ENCODE results near the gene TRIP12.
"Not testable (repeated sequence)": the region's sequence is repeated elsewhere in the genome, so short reads cannot be mapped to it uniquely, and the experiment has no call there.

TRIP12 gene

DNA sequence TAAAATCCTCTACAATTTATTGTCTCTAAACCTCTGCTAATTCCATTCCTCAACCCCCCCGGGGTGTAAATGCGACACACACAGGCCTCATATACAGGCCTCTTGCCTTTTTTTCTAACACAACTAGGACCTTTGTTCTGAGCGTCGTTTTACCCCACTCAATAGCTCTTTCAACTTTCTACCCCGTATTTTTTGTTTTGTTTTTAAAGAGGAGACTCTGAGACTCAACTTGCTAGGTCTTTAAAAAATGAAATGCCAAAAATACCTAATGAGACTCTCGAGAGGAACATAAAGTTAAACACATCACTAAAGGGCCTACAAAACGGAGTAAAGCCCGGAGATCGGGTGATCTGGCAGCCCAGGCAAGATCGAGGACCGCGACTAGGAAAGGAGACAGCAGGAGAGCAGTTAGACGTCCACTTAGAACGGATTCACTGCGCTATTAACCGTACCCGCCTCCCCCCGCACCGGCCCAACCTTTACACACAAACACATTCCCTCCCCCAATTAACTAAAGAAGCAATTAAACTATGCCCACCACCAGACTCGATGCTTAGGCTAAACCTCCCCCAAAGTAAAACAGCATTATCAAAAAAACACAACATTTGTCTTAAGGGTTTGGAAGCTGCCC, 1.7 kb downstream of the TRIP12 start:
- DNase-seq, result no peak

DNA sequence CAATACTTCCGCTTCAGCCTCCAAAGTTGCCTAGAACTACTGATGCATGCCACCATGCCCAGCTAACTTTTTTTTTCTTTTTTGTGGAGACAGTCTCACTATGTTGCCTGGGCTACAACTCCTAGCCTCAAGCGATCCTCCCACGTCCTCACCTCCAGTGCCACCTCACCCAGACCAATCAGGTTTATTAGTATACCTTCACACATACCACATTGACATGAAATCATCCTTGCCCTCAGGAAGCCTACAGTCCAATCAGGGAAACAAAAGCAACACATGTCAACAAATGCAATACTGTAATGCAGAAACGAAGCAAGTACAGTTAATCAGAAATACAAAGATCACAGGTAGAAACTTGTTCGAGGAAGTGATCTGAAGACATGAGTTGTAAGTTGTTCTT, 4.0 kb downstream of the TRIP12 start:
- no peak for DNase-seq

DNA sequence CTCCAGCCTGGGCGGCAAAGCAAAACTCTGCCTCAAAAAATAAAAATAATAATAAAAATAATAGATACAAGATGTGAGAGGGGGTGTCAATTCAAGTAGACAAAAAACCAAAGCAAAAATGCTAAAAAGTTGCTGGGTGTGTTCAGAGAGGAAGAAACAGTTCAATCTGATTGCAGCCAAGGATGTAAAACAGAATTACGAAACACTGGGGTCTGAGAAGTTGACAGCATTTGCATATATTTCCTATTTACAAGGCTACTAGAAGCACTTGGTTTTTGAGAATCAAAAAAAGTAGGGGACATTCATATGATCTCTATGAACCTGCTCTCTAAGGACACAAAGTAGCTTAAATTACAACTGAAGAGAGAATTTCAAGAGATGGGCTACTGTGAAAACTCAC, 7.6 kb downstream of the TRIP12 start:
- DNase-seq, result no peak

DNA sequence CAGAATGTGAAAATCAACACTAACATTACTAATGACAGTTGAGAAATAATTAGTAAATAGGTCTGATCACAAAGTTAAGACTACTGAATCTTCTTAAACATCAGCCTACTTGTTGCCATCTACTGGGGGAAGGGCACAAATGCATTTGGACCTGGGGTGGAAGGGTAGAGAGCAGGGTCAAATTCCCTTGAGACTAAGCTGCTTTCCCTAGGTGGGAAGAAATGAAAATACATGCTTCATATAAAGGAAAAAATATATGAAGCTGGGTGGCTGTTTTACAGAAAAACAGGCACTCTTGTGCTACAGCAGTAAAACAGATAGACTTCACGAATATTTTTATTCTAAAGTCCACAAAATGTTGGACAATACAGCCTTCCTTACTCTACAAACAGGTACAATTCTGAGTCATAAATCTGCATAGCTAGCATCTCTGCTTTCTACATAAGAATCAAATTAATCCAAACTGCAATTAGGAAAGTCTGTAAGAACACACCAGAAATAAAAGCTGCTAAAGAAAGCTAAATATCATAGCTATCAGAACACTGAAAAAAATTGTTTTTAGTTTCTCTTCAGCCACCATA, 10.9 kb downstream of the TRIP12 start:
- DNase-seq, result peak; percentile 1

DNA sequence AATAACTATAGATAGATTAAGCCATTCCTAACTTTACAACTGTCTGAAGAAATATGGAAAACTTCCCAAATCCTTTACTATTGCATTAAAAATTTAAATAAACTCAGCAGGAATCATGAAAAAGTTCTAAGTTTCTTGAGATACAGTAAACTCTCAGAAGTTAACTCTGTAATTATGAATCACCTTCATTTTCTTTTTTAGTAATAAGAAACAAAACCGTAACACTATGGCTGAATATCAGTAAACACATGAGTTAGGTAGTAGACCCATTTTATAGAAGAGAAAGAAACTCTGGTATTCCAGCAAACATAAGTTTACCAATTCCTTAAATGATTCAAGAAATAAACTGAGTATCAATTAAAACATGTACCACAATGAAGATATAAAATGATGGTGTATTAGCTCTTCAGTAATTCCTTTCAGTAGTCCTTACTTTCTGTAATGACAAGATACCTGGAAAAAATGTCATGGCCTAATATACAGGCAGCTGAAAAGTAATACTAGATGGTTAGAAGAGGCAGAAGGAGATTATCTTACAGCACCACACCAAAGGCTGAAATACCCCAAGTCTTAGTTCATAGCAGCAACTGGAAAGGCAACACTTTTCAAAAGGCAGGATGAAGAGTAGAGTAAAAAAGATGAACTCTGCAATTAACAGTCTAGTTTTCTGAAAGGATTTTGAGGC, 11.5 kb downstream of the TRIP12 start:
- no peak for DNase-seq

DNA sequence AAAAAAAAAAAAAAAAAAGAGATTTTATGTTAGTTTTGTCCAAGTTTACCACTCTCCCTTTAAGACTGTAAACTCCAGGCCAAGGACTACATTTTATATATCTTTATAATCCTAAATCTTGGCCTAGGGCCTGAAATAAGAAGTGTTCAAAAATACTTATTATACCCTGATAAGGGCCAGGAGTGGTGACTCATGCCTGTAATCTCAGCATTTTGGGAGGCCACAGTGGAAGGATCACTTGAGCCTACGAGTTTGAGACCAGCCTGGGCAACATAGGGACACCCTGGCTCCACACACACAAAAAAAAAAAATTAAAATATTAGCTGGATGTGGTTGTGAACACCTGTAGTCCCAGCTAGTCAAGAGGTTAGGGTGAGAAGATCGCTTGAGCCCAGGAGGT, 12.7 kb downstream of the TRIP12 start:
- no peak for DNase-seq

DNA sequence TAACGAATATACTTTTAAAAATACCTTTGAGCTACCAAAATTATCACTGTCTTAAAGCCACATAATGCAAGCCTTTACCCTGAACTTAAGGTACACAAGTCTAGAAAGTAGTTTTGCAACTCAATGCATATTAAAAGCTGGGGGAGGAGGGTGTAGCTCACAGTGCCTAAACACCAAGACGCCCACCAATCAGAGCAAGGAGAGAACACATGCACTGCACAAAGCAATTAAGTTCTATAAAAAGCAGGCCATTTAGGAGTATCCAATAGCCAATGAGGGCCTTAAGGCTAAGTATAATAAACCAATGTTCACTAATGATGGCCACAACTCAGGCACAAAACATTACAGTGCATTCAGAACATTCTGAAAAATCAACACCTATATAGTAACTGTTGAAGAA, 16.2 kb downstream of the TRIP12 start:
- no peak for DNase-seq

DNA sequence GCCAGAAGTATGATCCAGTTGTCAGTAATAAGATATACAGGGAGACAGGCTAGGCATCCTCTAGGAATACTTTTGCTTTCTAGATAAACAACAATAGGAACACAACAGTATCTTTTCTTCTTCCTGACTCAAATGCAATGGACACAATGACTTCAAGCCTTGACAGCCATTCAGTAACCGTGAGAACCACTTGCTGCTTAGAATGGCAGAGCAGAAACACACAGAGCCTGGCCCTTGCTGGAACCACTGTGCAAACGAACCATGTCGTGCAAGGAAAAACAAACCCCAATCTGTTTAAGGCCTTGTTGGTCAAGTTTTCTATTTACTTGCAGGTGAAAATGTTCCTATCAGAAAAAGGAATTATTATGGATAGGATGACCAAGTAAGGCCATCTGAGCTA, 18.8 kb downstream of the TRIP12 start:
- DNase-seq, result no peak

DNA sequence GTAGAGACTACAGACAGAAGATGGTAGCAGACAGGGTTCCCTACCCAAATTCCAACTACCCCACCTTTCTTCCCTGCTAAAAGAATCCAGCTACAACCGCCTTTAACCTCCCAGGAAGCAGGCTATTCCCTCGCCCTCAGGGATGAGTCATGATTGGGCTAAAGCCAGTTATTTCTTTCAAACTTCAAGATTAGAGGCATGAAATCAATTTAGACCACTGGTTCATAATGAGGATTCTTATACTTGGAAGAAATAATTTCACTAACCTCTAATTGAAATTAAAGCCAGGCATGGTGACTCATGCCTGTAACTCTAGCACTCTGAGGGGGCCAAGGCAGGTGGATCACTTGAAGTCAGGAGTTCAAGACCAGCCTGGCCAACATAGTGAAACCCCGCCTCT, 20.0 kb downstream of the TRIP12 start:
- no peak for DNase-seq

DNA sequence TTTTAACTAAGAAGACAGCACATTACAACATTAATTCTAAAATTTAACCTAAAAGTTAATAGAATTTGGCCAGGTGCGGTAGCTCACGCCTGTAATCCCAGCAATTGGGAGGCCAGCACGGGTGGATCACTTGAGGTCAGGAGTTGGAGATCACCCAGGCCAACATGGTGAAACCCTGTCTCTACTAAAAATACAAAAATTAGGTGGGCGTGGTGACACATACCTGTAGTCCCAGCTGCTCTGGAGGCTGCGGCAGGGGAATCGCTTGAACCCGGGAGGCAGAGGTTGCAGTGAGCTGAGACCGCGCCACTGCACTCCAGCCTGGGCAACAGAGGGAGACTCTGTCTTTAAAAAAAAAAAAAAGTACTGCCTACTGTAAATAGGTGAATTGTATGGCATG, 21.3 kb downstream of the TRIP12 start:
- not testable (repeated sequence) for DNase-seq

DNA sequence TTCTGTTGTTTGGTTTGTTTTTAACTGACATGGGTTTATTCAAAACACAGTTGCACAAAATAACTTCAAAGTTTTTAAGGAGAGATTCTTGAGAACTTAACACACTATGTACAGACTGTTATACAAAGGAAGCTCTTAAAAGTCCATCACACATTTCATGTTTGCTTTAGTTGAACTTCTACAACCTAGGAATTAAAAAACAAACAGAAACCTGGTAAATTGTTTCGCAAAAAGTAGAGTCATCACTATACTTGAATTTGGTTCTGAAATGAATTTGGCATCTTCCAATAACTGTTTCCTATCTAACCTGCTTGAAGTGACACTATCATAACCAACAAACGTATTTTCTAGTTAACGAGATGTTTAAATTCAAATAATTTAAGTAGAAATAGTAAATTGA, 21.8 kb downstream of the TRIP12 start:
- no peak for DNase-seq

DNA sequence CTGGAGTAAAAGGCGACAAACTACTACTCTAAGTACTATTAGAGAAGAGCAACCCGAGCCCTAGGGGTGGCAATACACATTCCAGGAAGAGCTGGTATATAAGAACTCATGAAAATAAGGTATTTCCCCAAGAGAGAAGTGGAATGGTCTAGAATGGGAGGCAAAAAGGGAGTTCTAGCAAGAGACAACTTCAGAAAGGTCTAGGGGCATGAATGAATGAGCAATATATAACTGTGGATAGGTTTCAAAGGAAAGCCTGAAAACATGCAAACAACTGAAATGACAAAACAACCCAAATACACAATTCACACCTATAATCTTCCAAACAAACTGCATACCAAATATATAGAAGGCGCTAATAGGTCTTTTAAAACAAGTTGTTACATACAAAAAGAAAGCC, 22.2 kb downstream of the TRIP12 start:
- DNase-seq, result no peak

DNA sequence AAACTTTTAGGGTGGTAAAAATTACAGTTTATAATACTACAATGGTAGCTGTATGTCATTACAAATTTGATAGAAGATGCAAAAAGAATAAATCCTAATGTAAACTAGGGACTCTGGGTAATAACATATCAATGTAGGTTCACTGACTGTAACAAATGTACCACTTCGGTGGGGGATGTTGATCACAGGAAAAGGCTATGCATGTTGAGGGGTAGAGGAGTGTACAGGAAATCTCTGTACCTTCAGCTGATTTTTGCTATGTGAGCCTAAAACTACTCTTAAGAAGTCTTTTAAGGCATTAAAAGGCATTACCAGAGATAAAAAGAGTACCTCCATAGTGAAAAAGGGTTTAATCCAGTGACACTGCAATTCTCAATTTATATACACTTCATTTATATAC, 25.0 kb downstream of the TRIP12 start:
- no peak for DNase-seq

DNA sequence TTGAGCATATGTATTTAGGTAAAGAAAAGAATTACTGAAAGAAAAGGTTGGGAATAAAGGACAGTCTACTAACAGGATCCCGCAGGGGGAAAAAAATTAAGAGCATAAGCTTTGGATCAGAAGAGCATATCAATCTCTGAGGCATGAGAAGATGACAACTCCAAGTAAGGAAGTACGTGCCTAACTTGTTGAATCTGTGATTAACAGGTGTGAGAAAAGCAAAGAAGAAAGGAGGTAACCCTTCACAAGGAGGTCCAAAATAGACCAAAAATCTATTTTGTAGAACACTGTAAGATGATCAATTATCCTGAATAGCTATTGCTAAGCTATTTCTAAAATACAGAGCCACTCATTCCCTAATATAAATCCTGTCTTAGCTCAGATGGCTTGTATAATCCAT, 32.8 kb downstream of the TRIP12 start:
- DNase-seq, result no peak

DNA sequence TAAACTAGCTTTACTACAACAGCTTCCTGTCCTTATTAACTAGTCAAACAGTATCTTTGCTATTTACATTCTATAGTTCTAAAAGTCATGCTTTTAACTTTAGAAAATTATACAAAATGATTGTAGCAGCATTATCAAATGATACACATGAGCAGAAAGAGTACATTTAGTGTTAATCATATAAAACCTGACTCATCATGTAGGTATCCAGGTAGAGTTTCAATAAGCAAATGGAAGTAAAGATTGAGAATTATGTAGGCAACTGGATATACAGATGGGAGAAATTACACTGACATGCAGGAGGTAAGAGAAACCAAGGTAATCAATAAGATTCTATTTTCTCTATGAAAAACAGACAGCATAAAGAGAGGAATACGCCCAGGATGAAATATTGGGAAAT, 33.8 kb downstream of the TRIP12 start:
- no peak for DNase-seq

DNA sequence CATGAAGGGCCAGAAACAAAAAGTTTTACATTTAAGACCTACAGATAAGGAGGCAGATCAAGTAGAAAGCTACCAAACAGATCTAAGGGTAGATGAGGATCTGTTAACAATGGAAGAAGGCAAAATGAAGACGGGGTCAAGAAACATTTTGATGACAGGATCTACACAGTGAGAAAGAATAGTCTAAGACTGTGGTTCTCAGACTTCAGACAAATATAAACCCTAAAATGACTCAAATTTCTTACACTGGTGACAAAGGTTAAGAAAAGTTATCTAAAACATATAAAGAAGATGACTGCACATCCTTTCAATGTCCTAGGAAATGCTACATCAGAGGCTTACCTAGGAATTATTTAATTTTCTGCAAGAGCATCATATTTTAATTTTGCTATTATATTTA, 34.4 kb downstream of the TRIP12 start:
- no peak for DNase-seq

DNA sequence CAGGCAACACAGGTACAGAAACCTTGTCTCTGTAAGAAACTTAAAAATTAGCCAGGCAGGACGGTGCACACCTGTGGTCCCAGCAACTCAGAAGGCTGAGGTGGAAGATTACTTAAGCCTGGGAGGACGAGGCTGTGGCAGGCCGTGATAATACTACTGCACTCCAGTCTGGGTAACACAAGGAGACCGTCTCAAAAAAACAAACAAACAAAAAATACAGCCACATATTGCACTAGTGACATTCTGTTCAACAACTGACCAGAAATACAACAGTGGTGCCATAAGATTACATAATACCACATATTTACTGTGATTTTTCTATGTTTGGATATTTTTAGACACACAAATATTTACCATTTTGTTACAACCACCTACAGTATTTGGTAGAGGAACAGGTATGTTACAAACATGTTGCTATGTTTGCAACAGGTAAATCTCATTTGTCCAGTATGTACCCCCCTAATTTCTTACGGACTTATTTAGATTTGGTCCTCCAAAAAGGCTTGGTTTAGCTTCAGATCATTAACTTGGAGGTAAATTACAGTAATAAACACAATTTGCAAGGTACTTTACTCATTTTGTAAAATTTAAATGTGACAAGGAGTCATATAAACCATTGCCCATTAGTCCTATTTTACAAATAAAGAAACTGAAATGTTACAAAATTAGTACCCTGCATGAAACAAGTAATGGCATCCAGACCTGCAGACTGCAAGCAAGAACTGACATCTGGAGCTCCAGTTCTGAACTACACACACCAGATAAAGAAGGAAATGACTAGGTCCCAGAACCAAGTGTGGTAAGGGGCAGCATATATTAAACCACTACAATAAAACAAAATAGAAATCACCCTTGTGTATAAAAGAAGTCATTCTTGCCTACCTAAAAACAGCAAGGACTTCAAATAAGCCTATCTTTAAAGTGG, 36.8 kb downstream of the TRIP12 start:
- no peak for DNase-seq

DNA sequence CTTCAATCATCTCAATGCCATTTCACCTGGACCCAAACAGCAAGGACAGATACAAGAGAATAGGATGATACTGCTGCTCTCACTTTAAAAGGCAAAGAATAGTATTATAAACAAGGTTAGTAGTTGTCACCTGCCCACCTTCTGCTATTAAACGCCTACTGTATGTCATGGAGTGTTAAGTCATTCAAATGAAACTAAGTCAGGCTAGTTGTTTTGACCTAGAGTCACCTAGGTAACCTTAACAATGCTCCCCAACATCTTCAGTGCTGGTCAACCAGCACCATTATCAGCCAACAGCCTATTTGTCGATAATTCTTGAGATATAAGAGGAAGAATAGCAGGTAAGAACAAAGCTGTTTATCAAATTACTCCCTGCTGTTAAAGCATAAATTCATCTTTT, 39.2 kb downstream of the TRIP12 start:
- no peak for DNase-seq

DNA sequence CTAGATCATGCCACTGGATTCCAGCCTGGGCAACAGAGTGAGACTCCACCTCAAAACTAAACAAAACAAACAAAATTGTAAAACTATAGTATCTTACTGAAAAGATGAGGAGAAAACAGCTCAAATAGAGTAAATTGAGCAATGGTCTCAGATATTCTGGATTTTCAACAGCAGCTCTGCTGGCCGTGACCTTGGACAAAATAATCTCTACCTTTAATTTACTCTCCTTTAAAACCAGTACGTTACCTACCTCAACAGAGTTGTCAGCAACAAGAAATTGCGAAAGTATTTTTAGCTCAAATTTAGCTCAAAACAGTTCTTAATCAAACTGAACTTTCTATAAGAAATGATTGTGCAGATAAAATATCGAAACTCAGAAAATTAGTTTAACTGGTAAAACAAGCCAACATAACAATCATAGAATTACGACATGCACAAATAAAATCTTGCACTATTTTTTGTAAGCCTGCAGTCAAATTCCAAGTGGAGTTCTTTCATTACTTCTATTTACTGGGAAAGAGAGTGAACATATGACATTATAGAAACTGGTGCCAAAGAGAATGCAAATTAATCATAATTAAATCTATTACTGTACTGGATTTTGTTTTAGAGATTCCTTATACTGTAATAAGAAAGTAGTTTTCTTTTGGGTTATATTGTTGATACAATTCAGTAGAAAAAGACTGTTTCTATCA, 40.8 kb downstream of the TRIP12 start:
- DNase-seq, result no peak

DNA sequence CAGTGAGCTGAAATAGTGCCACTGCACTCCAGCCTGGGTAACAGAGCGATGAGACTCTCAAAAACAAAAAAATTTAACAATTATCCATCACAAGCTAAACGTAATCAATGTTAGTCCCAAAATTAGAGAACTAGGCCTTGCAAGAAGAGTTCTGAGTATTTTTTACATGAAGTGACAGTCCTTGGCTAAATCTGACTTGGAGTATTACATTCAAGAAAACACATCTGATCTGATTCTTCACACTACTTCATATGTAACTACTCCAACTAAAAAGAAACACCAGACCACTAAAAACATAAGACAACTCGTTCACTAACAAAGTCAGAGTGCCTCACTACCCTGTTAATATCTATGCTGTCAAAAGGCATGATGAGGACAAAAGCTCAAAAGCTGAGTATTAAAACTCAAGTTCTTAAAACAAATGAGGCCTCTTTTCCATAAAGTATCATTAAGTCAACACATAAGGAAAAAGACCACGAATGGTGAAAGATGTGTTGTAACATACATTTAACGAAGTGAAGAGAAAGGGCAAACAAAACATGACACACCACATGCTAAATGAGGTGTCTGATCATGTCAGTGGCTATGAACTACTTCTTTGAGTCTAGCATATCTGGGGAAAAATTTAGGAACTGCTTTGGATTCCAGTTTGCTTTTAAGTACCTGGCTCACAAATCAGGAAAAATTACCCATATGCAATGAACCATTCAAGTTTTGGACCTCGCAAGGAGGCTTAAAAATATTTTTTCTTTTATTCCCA, 42.4 kb downstream of the TRIP12 start:
- DNase-seq, result no peak

DNA sequence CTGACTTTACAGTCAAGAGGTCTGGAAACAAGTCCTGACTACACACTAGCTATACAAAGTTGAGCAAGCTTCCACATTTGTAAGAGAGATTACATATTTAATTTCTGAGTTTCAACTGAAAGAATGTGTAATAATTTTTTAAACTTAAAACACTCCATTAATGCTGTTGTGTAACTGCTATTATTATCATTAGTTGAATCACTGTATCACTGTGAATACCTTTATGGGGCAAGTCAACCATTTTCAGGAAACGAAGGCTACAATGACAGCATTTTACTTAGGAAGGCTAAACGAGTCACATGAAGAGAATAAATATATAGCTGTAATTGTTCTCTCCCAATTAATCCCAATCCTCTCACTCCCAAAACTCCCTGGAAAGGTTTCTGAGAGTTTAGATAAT, 46.3 kb downstream of the TRIP12 start:
- no peak for DNase-seq

DNA sequence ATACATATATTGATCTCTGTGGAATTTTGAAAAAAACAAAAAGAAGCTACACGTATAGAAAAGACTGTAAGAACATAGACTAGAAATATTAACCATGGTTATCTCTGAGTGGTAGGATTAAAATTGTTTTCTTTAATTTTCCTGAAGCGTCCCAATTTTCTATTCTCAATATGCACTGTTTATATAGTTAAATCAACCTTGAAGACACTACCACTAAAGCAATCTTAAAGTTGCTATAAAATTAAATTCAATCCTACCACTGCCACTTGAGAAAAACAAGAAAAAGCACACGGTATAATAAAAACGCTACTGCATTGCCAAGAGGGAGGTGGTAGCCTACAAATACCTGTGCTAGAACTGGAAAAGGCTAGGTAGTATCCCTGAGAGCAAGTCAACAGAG, 47.2 kb downstream of the TRIP12 start:
- no peak for DNase-seq
